Hindlimb muscle (tissue), 1 donor: ENCODE results near the gene CNTN1. TPM values are rescaled to one million over a fixed set of nuclear protein-coding genes. Genes with fewer than 3 reads are reported as not detected.

ENCODE experiments used
- DNase-seq: peaks from one replicate; pipeline ENCODE4 v3.0.0-alpha.2; 2013
- polyA plus RNA-seq: library from polyadenylated mRNA; unstranded; fragments of 120-200 nt; gene quantifications from one replicate; pipeline ENCODE4 v1.2.1, GENCODE V29; 2013; ENCODE audit not compliant: insufficient read length

CNTN1 gene
- polyA plus RNA-seq, 1 donor, result 28.7 TPM

GRCh38 chr12:40775661-40776060, 83.4 kb downstream of the CNTN1 start:
- peak; percentile 17 for DNase-seq

- no peak for DNase-seq
Measured at GRCh38 chr12:40784102-40784501, 91.9 kb downstream of the CNTN1 start.

- no peak for DNase-seq
Measured at GRCh38 chr12:40788276-40788675, 96.0 kb downstream of the CNTN1 start.

GRCh38 chr12:40792792-40793386, 100.7 kb downstream of the CNTN1 start:
- no peak for DNase-seq

GRCh38 chr12:40793471-40793870, 101.2 kb downstream of the CNTN1 start:
- no peak for DNase-seq

GRCh38 chr12:40794087-40794486, 101.8 kb downstream of the CNTN1 start:
- DNase-seq, result no peak

- no peak for DNase-seq
Measured at GRCh38 chr12:40801082-40801481, 108.8 kb downstream of the CNTN1 start.

GRCh38 chr12:40801861-40802260, 109.6 kb downstream of the CNTN1 start:
- DNase-seq, result no peak

GRCh38 chr12:40802656-40803055, 110.4 kb downstream of the CNTN1 start:
- no peak for DNase-seq

- DNase-seq, result peak; percentile 49
Measured at GRCh38 chr12:40819436-40820108, 127.3 kb downstream of the CNTN1 start.

GRCh38 chr12:40820794-40821484, 128.7 kb downstream of the CNTN1 start:
- no peak for DNase-seq

GRCh38 chr12:40825156-40825555, 132.9 kb downstream of the CNTN1 start:
- DNase-seq, result no peak

- peak; percentile 5 for DNase-seq
Measured at GRCh38 chr12:40827683-40828592, 135.7 kb downstream of the CNTN1 start.

GRCh38 chr12:40828593-40828990, 136.4 kb downstream of the CNTN1 start:
- DNase-seq, result no peak

GRCh38 chr12:40829738-40830144, 137.5 kb downstream of the CNTN1 start:
- no peak for DNase-seq

GRCh38 chr12:40831916-40832315, 139.7 kb downstream of the CNTN1 start:
- no peak for DNase-seq

GRCh38 chr12:40832668-40833067, 140.4 kb downstream of the CNTN1 start:
- no peak for DNase-seq

- DNase-seq, result no peak
Measured at GRCh38 chr12:40833818-40834217, 141.6 kb downstream of the CNTN1 start.

GRCh38 chr12:40834321-40834720, 142.1 kb downstream of the CNTN1 start:
- DNase-seq, result no peak

- DNase-seq, result no peak
Measured at GRCh38 chr12:40837891-40838429, 145.7 kb downstream of the CNTN1 start.

- no peak for DNase-seq
Measured at GRCh38 chr12:40843495-40843894, 151.3 kb downstream of the CNTN1 start.

GRCh38 chr12:40853221-40853620, 161.0 kb downstream of the CNTN1 start:
- DNase-seq, result no peak

GRCh38 chr12:40854604-40855003, 162.4 kb downstream of the CNTN1 start:
- DNase-seq, result no peak
